AG04450 (cell line): ENCODE data around the gene USP33. TPM values are rescaled to one million over a fixed set of nuclear protein-coding genes. Genes with fewer than 3 reads are reported as not detected.

Experiments used
- CTCF ChIA-PET: fragments of 300-600, 350-600 bp; formaldehyde crosslinking; extraction: SDS; loops from one replicate; lab custom pipeline; 2022; ENCODE audit warnings: antibody characterized with exemption, inconsistent platforms; lab: Charles Lee
- POLR2A ChIA-PET: fragments of 350-600 bp; formaldehyde crosslinking; extraction: SDS; loops from one replicate; lab custom pipeline; 2021; ENCODE audit warnings: antibody characterized with exemption, inconsistent platforms; lab: Yijun Ruan, JAX
- DNase-seq: peaks from one replicate; pipeline ENCODE4 v3.0.0-alpha.2; 2011; ENCODE audit warnings: low read depth, low spot score
- H3K27ac ChIP-seq: one replicate; pipeline ENCODE4 v1.5.1; 2012; ENCODE audit warnings: low read depth, low read length, control low read depth
- H3K27me3 ChIP-seq: one replicate; pipeline ENCODE4 v1.6.0; 2012; ENCODE audit warnings: low read length; ENCODE audit not compliant: control insufficient read depth, insufficient read depth
- H3K4me3 ChIP-seq: 2 replicates; pipeline ENCODE4 v1.5.1; 2011; ENCODE audit warnings: mild to moderate bottlenecking, low read depth, low read length, control low read depth
- H3K9me3 ChIP-seq: 2 replicates; pipeline ENCODE4 v1.5.1; 2012; ENCODE audit warnings: low read length; ENCODE audit not compliant: control insufficient read depth, insufficient read depth
- CTCF ChIP-seq: IDR thresholded peaks from 2 replicates; pipeline ENCODE4 v1.5.1; 2011; ENCODE audit warnings: low read depth, low read length, control low read depth, inconsistent platforms
- polyA plus RNA-seq: library from polyadenylated mRNA; depleted of rRNA; stranded (reverse); fragments of >200 nt; gene quantifications from 2 replicates; pipeline ENCODE4 v1.2.3, GENCODE V29; 2011

USP33 gene
- polyA plus RNA-seq, 1 experiment, result 86.0 TPM

DNA sequence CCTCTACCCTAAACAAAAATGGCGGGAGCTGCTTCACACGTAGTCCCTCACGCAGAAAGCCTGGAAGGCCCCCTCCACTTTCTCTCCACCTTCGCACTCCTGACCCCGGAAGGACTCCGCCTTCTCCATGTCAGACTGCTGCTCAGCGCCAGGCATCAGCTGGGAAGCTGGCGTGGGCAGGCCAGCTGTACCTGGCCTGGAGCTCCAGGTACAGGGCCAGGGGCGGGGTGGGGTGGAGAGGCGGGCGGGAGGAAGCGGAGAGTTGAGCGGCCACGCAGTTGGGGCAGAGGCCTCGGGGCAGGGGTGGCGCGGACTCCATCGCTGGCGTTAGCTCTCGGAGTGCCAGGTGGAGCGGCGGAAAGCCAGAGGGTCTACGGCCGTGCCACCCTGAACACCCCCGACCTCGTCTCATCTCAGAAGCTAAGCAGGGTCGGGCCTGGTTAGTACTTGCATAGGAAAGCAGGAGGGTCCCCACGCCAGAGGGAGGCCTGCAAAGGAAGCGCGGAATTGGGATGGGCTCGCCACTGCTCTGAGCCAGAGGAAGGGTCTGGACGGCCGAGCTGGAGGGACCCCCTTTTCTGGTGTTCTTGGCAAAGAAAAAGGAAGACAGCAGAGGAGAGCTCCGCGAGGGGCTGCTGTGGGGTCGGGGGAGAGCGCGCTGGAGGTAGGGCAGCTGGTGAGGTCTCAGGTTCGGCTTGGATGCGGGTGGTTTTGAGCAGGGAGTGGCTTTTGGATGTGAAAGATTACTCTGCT, 20.1 kb upstream of the USP33 start, which contains the start of gene MIGA1:
MIGA1 (plus strand) TSS at position 121 of the 753 bp plus-strand sequence. CDS start 3,604 bp downstream, outside the sequence.
- CTCF ChIA-PET, result interaction anchor here (0.6 to 1.0 kb wide), 3 partner anchors 335 to 896 kb away, joined by 3 to 8 read pairs (median 5); no protein-coding TSS in a partner anchor
- POLR2A ChIA-PET, result interaction anchor here (0.6 to 1.3 kb wide), 4 partner anchors 22 to 349 kb away, joined by 3 to 5 read pairs (median 4); partner anchors contain the start of gene NEXN
- H3K27me3 ChIP-seq, result no peaks in the 10 kb centered on the region
- TF ChIP-seq CTCF, result no peak
- DNase-seq, result peak; percentile 74
- no peaks in the 10 kb centered on the region; the same call in 1 of the 2 replicates for H3K9me3 ChIP-seq
- peak within 1 kb of the TSS; percentile 88 for H3K4me3 ChIP-seq
- H3K27ac ChIP-seq, result no peak within 1 kb of the TSS

GRCh38 chr1:77776007-77776700, 16.5 kb upstream of the USP33 start:
- ChIA-PET POLR2A (interaction anchor here (1.4 kb wide), 1 partner anchor 229 kb away, joined by 5 read pairs; the partner anchor contains the start of gene DNAJB4), CTCF (interaction anchor here (0.6 to 0.8 kb wide), 2 partner anchors 11 to 338 kb away, joined by 3 to 7 read pairs; no protein-coding TSS in a partner anchor)
- Histone ChIP-seq H3K4me3 (no peak overlapping the region), H3K27ac (no peak overlapping the region), H3K27me3 (no peaks in the 10 kb centered on the region), H3K9me3 (peaks cover 4% of the 10 kb centered on the region; the same call in 1 of the 2 replicates)
- TF ChIP-seq CTCF, result no peak
- no peak for DNase-seq

GRCh38 chr1:77768006-77768405, 8.4 kb upstream of the USP33 start:
- H3K4me3 ChIP-seq, result no peak overlapping the region
- ChIA-PET POLR2A (no interaction called here), CTCF (interaction anchor here (0.5 to 0.6 kb wide), 2 partner anchors 10 to 364 kb away, joined by 4 to 6 read pairs; no protein-coding TSS in a partner anchor)
- H3K27ac ChIP-seq, result no peak overlapping the region
- TF ChIP-seq CTCF, result no peak
- no peak for DNase-seq
- no peaks in the 10 kb centered on the region for H3K27me3 ChIP-seq
- no peaks in the 10 kb centered on the region for H3K9me3 ChIP-seq

DNA sequence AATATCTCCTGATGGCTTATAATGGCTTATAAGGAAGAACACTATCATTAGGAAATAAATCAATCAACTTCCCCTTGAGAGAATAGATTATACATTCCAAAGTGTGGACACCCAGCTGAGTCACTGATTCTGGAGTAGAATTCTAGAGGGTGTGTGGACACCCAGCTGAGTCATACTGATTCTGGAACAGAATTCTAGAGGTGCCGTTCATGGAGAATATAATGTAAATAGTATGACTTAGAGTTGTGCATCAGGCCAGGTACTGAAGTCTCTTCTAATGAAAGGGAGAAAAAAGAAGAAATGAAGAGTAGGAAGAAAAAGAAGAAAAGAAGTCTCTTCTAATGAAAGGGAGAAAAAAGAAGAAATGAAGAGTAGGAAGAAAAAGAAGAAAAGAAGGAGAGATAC, 2.4 kb upstream of the USP33 start:
- no peak overlapping the region for H3K4me3 ChIP-seq
- TF ChIP-seq CTCF, result no peak
- no peaks in the 10 kb centered on the region for H3K9me3 ChIP-seq
- CTCF ChIA-PET, result no interaction called here
- DNase-seq, result peak; percentile 18
- no peak overlapping the region for H3K27ac ChIP-seq
- POLR2A ChIA-PET, result no interaction called here
- no peaks in the 10 kb centered on the region for H3K27me3 ChIP-seq
